T-helper 9 cell (primary cell): ENCODE data around the gene NUP93.
"Not testable (repeated sequence)": the region's sequence is repeated elsewhere in the genome, so short reads cannot be mapped to it uniquely, and the experiment has no call there.

Experiments used
- DNase-seq: peaks from one replicate; pipeline ENCODE4 v3.0.0-alpha.2; 2020

NUP93 gene

DNA sequence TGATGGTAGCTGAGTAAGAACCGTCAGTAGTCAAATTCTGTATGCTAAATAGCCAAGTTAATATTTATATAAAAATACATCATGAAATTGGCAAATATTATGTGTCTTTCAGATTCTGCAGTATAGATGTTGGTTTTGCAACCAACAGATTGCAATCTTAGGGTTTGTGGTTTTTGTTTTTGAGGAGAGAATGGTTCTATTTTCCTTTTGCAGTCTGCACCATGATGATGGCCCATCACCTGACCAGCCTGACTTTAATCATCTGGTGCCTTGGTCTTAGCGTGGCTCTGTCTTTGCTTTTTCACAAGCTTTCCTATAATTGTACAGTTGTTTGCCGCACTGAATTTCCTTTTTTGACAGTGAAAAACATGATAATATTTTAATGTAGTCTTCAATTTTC is 50.7 kb downstream of the NUP93 start:
- DNase-seq = no peak

DNA sequence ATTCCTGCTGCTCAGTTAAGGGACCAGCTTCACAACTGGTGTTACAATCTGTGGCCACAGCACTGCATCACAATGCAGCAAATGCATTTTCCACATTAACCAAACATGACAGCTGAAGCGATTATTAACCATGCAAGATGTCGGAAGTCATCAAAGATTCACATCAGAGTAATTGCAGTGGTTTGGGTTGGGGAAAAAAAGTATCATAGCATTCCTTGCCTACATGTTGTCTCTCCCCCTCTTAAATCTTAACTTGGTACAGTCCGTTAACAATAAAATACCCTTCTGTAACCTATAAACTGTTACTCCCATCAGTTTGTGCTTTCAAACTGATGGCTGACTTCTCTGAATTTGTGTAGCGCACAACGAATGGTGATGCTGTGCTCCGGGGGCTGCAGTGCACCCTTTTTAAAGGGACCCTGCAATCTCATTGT is 51.6 kb downstream of the NUP93 start:
- no peak for DNase-seq

DNA sequence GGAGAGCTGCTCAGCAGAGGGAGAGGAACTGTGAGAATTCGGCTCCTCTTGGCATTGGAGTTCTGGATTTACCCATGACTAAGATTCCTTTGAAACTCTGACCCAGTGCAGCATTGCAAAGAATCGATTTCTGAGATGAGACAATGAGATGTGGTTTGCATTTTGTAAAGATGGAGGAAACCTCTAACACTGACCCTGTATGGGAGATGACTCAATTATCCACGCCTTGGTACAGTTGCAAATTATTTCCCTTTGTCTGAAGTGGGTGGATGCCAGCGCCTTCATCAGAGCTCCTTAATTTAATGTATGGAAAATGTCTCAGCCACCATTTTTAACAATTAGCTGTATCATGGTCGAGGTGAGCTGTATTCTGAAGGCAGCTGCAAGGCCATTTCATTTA is 53.4 kb downstream of the NUP93 start:
- DNase-seq = no peak

DNA sequence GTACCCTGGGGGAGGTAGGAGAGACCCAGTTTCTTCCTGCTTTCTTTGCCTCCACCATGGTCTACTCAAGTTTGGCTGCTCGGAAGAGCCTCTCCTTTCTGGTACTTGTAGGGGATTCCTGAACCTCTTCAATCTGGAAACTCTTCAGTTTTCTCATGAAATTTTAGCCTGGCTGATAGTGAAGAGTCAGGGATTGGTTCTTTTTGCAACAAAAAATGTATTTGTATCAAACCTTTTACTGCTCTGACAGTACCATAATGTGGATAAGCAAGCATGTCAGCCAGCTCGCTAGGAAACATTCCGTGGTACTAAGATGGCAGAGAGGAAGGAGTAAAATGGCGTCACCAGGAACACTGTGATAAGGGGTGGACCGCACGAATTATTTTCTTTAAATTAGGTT is 55.4 kb downstream of the NUP93 start:
- no peak for DNase-seq

DNA sequence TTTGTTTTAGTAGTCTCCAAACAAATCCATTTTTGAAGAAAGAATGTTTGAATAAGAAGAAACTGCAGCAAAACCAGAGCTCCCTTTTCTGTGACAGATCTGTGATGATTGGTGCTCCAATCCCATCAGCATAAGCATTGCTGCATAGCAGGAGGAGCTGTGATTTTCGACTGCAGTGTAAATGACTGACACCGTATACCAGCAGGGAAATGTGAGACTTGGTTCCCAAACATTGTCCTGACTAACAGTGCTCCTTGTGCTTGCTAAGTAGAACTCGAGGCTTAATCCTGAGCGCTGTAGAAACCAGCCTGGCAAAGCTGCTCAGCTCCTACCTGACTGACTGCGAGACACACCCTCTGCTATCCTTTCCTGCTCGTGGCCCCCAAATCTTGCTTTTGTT is 57.2 kb downstream of the NUP93 start:
- DNase-seq = no peak

DNA sequence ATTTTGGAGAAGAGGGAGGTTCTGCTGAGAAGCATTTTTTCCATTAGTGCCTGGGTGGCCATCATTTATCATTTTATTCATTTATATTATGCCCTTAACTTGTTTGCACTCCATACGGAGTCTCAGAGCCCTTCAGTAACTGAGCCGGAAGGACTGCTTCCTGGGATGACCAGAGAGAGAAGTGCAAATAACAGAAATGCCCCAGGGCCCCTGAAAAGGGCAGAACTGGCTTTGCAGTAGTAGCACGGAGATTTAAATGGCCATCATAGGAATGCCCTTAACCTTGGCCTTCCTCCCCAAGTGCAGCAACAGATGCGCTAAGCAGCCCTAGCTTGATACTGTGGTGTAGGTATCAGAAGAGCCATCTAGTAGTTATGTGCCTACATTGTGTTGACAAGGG is 58.5 kb downstream of the NUP93 start:
- no peak for DNase-seq

DNA sequence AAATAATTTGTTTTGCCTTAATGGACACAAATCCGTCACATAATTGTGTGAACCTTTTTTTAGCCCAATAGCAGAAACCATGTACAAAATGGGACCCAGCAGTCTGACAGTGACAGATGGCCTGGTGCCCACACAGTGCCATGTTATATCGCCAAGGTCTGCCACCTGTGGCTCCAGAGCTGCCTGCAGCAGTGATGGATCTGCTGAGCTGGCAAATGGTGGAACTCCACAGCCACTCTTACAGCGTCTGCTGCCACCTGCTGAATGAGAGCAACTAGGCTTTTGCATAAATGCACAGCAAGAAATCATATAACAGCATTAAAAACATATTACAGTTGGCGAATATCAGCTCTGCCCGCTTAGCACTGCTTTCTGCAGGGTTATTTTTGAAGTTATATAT is 59.4 kb downstream of the NUP93 start:
- no peak for DNase-seq

DNA sequence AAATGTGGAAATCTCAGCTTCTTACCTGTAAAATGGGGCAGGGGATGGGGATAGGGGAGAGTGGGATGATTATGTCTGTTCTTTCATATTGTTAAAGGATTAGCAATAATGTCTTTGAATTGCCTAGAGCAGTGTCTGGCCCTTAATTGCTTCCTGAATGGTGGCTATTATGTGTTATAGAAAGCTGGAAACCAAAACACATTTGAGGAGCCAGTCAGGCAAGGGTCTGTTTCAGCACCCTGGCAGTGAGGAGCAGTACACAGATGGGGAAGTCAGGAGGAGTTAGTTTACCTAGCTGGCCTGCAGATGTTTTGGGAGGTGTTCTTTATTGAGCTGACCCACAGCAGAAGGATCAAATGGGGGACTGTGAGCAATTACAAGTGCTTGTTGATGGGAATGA is 63.0 kb downstream of the NUP93 start:
- DNase-seq = no peak

DNA sequence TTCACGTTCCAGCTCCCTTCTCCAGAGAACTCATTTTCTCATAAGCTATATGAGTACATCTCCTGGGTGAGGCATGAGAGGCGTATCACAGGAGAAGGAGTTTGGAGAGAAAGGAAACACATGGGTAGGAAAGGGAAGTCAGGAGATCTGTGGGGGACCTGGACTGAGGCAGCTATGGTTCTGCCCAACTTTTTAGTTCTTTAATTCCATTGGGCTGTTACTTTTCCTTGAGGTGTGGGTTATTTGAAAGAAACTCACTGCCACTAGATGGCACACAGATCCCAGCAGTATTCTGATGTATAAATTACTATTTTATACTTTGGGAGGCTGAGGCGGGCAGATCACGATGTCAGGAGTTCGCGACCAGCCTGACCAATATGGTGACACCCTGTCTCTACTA is 63.6 kb downstream of the NUP93 start:
- DNase-seq = no peak

DNA sequence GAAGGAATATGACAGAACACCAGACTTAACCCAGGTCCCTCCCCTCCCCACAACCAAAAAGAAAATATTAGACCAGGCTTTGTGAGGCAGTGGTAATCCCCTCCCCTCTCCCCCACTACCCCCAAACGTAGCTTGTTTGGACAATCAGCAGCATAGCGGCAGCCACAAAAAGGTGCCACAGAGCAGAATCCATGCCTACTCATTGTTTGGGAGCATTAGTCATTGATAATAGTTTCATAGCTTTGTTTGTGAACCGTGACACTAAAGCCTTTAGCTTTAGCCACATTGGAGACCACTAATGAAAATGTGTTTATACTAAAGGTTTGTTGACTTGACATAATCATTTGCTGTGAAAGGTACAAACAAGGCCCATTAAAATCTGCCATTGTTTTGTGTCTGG is 65.1 kb downstream of the NUP93 start:
- no peak for DNase-seq

DNA sequence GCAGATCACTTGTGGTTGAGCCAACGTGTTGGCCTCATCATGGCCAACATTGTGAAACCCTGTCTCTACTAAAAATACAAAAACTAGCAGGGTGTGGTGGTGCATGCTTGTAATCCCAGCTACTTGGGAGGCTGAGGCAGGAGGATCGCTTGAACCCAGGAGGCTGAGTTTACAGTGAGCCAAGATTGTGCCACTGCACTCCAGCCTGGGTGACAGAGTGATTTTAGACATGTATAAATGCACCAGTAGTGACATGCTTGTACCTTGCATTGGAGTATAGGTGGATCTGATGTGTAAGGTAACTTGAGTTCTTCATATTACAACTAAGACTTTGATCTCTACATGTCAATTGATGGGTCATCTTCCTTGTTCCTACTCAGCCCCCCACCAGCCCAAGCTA is 67.1 kb downstream of the NUP93 start:
- not testable (repeated sequence) for DNase-seq

DNA sequence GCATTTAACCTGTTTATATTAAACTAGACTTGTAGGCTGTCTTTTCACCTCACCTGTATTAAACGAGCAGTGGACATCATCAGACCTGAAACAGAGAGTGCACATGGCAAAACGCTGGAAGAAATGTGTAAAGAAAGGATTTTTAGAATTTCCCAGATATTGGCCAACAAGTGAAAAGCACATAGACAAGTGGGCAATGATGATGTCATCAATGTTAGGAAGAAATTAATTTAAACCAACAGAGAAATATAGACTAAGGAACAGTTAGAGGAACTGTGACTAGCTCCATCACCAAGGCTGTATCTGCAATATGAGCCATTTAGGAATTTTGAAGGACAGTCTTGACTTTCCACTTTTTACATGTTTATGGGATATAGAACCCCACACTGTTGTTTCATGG is 67.9 kb downstream of the NUP93 start:
- DNase-seq = no peak

DNA sequence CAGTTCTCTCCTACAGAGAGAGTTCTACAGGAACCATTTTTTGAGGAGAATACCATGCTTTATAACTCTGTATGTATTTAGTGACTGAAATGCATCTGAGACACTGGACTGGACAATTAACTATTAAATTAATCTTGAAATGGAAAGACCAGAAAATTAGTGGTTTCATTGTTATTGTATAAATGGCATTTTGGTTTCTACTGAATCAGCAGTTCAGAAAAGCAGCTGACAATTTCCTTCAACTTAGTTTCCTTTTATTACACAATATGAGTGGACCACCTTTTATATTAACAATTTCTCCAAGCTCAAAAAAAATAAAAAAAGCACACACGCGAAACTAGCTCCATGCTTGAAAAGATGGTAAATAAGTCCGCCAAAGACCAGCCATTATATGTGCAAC is 69.0 kb downstream of the NUP93 start:
- no peak for DNase-seq

DNA sequence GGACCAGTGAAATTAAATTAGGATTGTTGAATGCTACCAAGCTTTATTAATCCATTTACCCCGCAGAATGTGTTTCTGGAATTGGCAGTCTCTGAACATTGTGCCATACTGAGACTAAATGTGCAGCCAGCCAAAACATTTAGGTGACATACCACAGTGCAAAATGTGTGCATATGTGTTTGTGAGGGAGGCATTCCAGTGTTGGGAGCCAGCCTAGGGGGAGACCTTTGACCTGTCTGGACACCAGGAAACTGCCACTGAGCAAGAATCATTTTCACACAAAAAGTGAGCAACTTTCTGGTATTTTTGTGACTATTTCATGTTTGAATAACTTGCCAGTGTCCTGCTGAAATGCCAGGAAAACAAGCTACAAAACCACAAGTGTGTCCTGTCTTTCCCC is 70.4 kb downstream of the NUP93 start:
- no peak for DNase-seq

DNA sequence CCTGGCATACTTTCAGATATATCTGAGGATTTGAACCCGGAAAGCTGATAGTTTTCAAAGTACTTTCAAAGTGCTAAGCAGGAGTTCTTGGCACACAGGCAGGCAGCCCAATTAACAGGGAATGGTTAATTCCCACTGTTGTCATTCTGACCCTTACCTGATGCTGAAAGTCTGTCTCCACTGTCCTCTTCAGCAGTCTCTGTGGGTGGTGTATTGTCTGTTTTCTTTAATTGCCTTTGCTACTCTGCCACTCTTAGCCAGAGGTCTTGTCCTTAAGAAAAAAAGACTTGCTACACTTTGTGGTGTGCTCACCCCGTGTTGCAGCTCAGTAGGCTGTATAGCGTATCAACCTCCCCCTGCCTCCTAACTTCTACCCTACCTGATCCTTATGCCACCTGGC is 71.8 kb downstream of the NUP93 start:
- DNase-seq = no peak

DNA sequence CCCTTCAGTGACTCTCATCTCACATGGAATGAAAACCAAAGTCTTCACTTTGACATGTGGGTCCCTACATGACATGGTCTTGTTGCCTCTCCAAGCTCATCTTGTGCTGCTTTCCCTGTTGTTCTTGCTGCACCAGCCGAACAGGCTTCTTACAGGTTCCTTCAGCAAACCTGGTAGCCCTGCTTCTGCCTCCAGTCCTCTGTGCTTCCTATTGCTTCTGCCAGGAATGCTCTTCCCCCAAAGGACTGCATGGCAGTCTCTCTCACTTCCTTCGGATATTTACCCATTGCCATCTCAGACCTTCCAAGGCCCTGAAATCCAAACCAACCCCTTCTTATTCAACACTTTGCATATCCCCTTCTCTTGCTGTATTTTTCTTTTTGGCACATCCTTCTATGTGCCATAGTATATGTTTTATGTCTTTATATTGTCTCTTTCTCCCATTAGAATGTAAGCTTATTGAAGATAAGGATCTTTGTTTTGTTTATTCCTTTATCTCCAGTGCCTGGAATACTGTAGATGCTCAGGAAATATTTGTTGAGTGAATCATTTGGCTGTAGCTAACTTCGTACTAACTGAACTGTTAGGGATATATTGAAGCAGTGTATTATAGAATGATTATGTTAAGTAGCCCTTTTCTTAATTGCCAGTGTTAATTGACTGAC is 77.2 kb downstream of the NUP93 start:
- no peak for DNase-seq

DNA sequence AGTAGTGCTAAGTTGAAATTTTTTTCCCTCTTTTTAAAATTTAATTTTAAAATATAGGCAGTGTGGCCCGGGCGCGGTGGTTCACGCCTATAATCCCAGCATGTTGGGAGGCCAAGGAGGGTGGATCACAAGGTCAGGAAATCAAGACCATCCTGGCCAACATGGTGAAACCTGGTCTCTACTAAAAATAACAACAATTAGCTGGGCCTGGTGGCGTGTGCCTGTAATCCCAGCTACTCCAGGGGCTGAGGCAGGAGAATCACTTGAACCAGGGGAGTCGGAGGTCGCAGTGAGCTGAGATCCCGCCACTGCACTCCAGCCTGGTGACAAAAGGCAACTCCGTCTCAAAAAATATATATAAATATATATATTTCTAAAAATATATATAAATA is 77.7 kb downstream of the NUP93 start:
- DNase-seq = not testable (repeated sequence)

DNA sequence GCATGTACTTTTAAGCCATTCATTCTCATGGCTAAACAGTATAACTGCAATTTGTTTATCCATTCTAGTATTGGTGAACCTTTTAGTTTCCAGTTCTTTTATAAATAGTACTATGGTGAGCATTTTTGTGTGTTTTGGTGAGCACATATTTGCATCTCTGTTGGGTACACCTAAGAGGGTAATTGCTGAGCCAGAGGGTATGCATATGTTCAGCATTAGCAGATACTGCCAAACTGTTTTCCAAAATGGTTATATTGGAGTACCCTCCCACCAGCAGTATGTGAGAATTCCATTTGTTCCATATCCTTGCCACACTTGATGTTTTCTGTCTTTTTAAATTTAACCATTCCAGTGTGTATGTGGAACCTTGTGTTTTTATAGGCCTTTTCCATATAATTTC is 81.0 kb downstream of the NUP93 start:
- DNase-seq = no peak

DNA sequence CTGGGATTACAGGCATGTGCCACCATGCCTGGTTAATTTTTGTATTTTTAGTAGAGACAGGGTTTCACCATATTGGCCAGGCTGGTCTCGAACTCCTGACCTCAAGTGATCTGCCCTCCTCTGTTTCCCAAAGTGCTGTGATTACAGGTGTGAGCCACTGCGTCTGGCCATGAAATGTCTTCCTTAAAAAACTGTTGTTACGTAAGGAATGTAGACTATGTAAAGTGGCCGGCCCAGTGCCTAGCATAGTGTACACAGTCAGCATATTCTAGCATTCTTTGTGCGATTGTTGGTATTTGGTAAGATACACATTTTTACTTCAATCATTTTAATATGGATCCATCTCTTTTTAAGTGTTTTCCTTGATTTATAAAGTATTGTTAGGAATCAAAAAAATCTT is 81.7 kb downstream of the NUP93 start:
- not testable (repeated sequence) for DNase-seq

DNA sequence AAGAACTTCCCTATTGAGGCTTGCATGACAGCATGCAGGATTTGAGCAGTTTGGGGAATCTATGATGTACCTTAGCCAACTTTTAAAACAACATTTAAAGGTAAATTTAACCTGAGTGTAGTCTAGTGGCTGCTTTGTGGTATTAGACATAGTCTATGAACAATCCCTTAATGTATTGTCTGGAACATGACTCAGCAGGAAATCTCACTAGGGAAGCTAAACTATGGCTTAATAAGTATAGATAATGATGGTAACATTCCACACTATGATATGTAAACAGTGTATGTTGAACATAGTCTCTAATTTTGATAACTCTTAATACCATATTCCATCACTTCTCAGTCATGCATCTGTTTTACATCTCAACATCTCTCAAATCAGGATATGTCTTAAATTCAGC is 83.0 kb downstream of the NUP93 start:
- DNase-seq = no peak

DNA sequence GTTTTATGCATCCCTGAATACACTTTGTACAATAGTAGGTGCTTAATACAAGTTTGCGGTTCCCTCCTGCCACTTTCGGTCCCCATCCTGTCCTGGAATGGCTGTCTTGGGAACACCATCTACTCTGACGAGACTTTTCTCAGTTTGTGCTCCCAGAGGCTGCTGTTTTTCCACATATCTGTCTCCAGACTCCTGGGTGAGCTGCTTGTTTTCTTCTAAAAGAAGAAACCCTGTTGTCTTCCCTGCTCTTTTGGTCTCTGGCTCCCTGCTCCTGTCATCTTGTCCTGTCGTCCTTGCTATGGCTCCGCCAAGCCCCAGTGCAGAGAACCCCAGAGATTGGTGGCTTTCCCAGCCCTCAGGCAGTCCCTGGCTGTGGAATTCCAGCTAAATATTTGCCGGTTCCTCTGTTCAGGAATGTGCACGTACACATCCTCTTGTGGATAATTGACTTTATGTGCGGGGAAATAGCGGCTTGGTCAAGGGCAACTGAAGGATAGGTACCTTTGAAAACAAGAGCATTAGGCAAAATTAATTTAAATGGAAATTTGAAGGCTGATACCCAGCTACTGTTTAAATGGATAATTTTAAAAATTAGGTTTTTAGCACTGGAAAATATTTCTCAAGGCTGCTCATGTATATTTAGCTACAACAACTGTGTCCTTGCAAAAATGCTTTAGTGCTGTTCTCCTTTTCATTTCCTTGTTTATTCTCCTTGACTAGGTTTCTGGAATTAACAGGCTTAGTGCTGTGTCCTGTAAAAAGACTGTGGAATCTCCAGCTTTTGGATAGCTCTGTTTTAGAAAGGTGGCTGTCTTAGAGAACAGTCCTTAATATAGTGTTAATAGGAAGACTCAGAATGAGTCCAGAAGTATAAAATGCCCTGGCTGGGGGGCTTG is 84.9 kb downstream of the NUP93 start:
- no peak for DNase-seq

DNA sequence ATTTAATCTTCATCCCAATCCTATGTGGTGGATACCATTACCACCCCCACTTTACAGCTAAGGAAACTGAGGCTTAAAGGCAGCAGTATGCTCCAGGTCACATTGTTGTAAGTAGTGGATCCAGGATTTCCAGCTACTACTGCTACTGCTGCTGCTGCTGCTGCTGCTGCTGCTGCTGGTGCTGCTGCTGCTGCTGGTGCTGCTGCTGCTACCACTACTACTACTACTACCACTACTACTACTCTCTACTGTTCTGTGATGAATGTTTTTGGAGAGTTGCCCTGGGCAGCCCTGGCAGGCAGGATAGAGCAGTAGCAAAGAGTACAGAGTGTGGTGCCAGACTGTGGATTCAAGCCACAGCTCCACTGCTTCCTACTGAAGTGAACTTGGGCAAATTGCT is 85.8 kb downstream of the NUP93 start:
- DNase-seq = no peak

DNA sequence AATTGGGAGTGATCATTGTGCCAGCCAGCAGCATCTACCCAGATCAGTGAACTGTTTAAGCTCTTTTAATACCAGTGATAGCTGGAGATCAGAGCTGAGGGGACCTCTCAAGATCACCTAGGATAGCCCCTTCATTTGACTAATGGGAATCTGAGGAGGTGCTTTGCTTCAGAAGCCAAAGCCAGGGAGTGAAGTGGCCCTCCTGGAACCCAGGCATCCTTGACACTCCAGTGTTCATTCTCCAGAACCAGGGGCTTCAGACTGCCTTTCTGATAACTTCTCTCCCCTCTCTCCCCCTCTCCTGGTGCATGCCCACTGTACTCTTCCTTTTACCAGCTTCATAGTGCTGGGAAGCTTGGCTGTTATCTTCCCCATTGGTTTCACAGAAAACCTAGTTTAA is 87.1 kb downstream of the NUP93 start:
- DNase-seq = no peak

DNA sequence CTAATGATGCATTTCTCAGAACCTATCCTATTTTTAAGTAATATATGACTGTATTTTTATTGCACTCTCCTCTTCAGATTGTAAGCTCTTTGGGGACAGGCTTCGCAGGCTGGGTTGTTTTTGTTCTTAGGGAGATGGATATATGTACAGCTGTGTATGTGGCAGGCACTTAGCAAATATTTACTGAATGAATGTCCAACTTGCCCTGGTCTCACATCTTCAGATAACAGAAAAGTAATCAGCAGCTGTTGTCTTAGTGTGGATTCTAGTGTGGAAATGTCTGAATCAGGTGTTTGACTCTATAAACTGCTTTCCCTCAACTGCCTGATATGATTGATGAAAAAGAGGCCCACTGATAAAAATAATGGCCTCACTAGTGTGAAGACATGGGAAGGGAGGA is 88.0 kb downstream of the NUP93 start:
- no peak for DNase-seq
